ENCODE measurements around the gene CHMP6. TPM values are rescaled to one million over a fixed set of nuclear protein-coding genes. Genes with fewer than 3 reads are reported as not detected.

CHMP6 gene
- polyA plus RNA-seq, 1 donor from 2014 or later: 35.1 TPM

DNA sequence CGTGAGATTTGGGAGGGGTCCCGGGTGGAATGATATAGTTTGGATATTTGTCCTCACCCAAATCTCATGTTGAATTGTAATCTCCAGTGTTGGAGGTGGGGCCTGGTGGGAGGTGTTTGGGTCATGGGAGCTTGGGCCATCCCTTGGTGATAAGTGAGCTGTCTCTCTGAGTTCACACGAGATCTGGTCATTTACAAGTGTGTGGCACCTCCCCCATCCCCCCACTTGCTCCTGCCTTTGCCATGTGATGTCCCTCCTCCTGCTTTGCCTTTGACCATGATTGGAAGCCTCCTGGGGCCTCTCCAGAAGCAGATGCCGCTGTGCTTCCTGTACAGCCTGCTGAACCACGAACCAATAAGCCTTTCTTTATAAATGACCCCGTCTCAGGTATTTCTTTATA is 22.0 kb downstream of the CHMP6 start:
- Histone ChIP-seq H3K79me2 (replicated peaks; ENCODE audit: insufficient read depth, low read length) (no peaks in the 10 kb centered on the region), H4K20me1 (ENCODE audit: insufficient read depth) (no peaks in the 10 kb centered on the region), H3K4me3 (ENCODE audit: low read length) (no peak overlapping the region), H3K36me3 (ENCODE audit: insufficient read depth, low read length) (no peaks in the 10 kb centered on the region), H3K9me2 (ENCODE audit: insufficient read depth, low read length) (no peaks in the 10 kb centered on the region), H3K9ac (ENCODE audit: low read length) (no peak overlapping the region), H3K27me3 (ENCODE audit: insufficient read depth, low read depth, low read length) (no peaks in the 10 kb centered on the region), H2AFZ (ENCODE audit: low read depth, low read length) (no peak overlapping the region), H3K27ac (ENCODE audit: low read length) (no peak overlapping the region), H3K4me2 (ENCODE audit: low read length) (no peak overlapping the region), H3K9me3 (ENCODE audit: low read length) (peaks cover 7% of the 10 kb centered on the region), H3F3A (ENCODE audit: insufficient read depth, low read length, poor library complexity, severe bottlenecking) (no peaks in the 10 kb centered on the region)
- TF ChIP-seq POLR2AphosphoS5 (IDR thresholded peaks at IDR 0.05) (no peak), EZH2 (IDR thresholded peaks at IDR 0.05; ENCODE audit: borderline replicate concordance, insufficient read depth, low read length, poor library complexity, severe bottlenecking) (no peak), MXI1 (conservative IDR thresholded peaks at IDR 0.05; ENCODE audit: poor library complexity, severe bottlenecking) (no peak), RAD21 (conservative IDR thresholded peaks at IDR 0.05) (no peak), SMC3 (conservative IDR thresholded peaks at IDR 0.05; ENCODE audit: poor library complexity) (no peak)
- TF ChIP-seq, protein P1, sequence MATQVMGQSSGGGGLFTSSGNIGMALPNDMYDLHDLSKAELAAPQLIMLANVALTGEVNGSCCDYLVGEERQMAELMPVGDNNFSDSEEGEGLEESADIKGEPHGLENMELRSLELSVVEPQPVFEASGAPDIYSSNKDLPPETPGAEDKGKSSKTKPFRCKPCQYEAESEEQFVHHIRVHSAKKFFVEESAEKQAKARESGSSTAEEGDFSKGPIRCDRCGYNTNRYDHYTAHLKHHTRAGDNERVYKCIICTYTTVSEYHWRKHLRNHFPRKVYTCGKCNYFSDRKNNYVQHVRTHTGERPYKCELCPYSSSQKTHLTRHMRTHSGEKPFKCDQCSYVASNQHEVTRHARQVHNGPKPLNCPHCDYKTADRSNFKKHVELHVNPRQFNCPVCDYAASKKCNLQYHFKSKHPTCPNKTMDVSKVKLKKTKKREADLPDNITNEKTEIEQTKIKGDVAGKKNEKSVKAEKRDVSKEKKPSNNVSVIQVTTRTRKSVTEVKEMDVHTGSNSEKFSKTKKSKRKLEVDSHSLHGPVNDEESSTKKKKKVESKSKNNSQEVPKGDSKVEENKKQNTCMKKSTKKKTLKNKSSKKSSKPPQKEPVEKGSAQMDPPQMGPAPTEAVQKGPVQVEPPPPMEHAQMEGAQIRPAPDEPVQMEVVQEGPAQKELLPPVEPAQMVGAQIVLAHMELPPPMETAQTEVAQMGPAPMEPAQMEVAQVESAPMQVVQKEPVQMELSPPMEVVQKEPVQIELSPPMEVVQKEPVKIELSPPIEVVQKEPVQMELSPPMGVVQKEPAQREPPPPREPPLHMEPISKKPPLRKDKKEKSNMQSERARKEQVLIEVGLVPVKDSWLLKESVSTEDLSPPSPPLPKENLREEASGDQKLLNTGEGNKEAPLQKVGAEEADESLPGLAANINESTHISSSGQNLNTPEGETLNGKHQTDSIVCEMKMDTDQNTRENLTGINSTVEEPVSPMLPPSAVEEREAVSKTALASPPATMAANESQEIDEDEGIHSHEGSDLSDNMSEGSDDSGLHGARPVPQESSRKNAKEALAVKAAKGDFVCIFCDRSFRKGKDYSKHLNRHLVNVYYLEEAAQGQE (IDR thresholded peaks at IDR 0.05; ENCODE audit: borderline replicate concordance): no peak

DNA sequence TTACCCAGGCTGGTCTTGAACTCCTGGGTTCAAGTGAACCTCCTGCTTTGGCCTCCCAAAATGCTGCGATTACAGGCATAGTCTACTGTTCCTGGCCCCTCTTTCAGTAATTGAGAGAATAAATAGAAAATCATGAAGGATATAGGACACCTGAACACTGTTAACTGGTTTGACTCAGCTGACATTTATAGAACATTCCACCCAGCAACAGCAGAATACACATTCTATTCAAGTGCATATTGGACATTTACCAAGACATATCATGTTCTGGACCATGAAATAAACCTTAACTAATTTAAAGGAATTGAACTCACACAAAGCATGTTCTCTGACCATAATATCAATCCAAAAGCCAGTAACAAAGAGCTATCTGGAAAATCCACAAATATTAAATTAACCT is 23.5 kb downstream of the CHMP6 start:
- no peaks in the 10 kb centered on the region for H3K36me3 ChIP-seq (ENCODE audit: insufficient read depth, low read length)
- H3F3A ChIP-seq (ENCODE audit: insufficient read depth, low read length, poor library complexity, severe bottlenecking): no peaks in the 10 kb centered on the region
- no peak overlapping the region for H2AFZ ChIP-seq (ENCODE audit: low read depth, low read length)
- no peaks in the 10 kb centered on the region for H3K27me3 ChIP-seq (ENCODE audit: insufficient read depth, low read depth, low read length)
- no peaks in the 10 kb centered on the region for H4K20me1 ChIP-seq (ENCODE audit: insufficient read depth)
- H3K9me3 ChIP-seq (ENCODE audit: low read length): peaks cover 7% of the 10 kb centered on the region
- H3K9me2 ChIP-seq (ENCODE audit: insufficient read depth, low read length): no peaks in the 10 kb centered on the region
- H3K79me2 ChIP-seq (replicated peaks; ENCODE audit: insufficient read depth, low read length): no peaks in the 10 kb centered on the region
- no peak overlapping the region for H3K27ac ChIP-seq (ENCODE audit: low read length)
- H3K4me2 ChIP-seq (ENCODE audit: low read length): no peak overlapping the region
- H3K9ac ChIP-seq (ENCODE audit: low read length): no peak overlapping the region
- H3K4me3 ChIP-seq (ENCODE audit: low read length): no peak overlapping the region
- TF ChIP-seq, protein P1 (IDR thresholded peaks at IDR 0.05; ENCODE audit: borderline replicate concordance): no peak
- TF ChIP-seq, protein P2, sequence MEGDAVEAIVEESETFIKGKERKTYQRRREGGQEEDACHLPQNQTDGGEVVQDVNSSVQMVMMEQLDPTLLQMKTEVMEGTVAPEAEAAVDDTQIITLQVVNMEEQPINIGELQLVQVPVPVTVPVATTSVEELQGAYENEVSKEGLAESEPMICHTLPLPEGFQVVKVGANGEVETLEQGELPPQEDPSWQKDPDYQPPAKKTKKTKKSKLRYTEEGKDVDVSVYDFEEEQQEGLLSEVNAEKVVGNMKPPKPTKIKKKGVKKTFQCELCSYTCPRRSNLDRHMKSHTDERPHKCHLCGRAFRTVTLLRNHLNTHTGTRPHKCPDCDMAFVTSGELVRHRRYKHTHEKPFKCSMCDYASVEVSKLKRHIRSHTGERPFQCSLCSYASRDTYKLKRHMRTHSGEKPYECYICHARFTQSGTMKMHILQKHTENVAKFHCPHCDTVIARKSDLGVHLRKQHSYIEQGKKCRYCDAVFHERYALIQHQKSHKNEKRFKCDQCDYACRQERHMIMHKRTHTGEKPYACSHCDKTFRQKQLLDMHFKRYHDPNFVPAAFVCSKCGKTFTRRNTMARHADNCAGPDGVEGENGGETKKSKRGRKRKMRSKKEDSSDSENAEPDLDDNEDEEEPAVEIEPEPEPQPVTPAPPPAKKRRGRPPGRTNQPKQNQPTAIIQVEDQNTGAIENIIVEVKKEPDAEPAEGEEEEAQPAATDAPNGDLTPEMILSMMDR (IDR thresholded peaks at IDR 0.05; ENCODE audit: poor library complexity, severe bottlenecking): no peak
- TF ChIP-seq POLR2AphosphoS5 (IDR thresholded peaks at IDR 0.05) (no peak), EP300 (conservative IDR thresholded peaks at IDR 0.05; ENCODE audit: poor library complexity, severe bottlenecking) (no peak), RAD21 (conservative IDR thresholded peaks at IDR 0.05) (no peak)

All from neural cell (in vitro differentiated cells).